Spleen (tissue), 7 donors: ENCODE results near the gene AMOT.

Experiments used
- POLR2A ChIP-seq, 3 donors: fragments of 450-650 bp; IDR thresholded peaks; one replicate each; pipeline ENCODE4 v1.5.1; 2017; ENCODE audit warnings: antibody characterized with exemption in 3 of 3, mild to moderate bottlenecking in 1 of 3
- TF ChIP-seq, protein P1 (sequence below), 11 experiments: fragments of 200-600 bp in 7 of 11; fragments of 450-650 bp in 4 of 11; sonication (generic) in 4 of 11; IDR thresholded peaks in 8 of 11; conservative IDR thresholded peaks in 3 of 11; 1 replicate in 7 of 11; 2 replicates in 4 of 11; pipeline versions ENCODE4 v1.4.0 to v1.8.0; 2016 to 2021; ENCODE audit warnings: antibody characterized with exemption in 11 of 11, inconsistent platforms in 4 of 11, mild to moderate bottlenecking in 1 of 11
- donor health status: DM: no; HTN: no; CAD: no; lungs with moderate emphysema.
- donor health status: DM: no; HTN: no; CAD: no.
- donor health status: DM: no; HTN: no; CAD: no.

DNA sequence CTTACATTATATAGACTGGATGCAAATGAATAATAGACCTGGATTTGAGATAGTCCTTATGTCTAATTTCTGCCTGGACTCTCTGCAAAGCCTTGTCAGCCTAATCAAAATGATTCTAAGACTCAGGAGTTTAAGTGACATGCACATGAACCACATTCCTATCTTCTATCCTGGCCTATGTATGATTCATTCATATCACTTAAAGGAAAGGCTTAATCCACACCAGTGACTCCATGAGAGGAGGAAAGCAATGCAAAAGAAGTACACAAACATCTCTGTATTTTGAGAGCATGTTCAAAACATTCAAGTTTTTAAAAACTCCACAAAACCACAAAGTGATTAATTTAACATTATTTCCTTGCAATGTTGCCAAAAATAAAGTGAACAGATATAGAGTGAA, 14.6 kb downstream of the AMOT start:
- TF ChIP-seq, protein P1, sequence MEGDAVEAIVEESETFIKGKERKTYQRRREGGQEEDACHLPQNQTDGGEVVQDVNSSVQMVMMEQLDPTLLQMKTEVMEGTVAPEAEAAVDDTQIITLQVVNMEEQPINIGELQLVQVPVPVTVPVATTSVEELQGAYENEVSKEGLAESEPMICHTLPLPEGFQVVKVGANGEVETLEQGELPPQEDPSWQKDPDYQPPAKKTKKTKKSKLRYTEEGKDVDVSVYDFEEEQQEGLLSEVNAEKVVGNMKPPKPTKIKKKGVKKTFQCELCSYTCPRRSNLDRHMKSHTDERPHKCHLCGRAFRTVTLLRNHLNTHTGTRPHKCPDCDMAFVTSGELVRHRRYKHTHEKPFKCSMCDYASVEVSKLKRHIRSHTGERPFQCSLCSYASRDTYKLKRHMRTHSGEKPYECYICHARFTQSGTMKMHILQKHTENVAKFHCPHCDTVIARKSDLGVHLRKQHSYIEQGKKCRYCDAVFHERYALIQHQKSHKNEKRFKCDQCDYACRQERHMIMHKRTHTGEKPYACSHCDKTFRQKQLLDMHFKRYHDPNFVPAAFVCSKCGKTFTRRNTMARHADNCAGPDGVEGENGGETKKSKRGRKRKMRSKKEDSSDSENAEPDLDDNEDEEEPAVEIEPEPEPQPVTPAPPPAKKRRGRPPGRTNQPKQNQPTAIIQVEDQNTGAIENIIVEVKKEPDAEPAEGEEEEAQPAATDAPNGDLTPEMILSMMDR (IDR thresholded peaks at IDR 0.05 in 8 of 11, conservative IDR thresholded peaks at IDR 0.05 in 3 of 11): no peak
- TF ChIP-seq POLR2A (IDR thresholded peaks at IDR 0.05): no peak
